Neuronal stem cell (in vitro differentiated cells): Measurements from ENCODE around the gene TBCA.

Source experiments
- DNase-seq: peaks from one replicate; pipeline ENCODE4 v3.0.0-alpha.2; 2013; ENCODE audit warnings: low spot score
- H2AFZ ChIP-seq: one replicate; pipeline ENCODE4 v1.6.1; 2013; ENCODE audit warnings: mild to moderate bottlenecking, low read length, inconsistent platforms
- H2AK5ac ChIP-seq: 2 replicates; pipeline ENCODE4 v1.6.1; 2013; ENCODE audit warnings: low read depth, mild to moderate bottlenecking, inconsistent platforms, low read length, moderate library complexity, mixed read lengths
- H2BK120ac ChIP-seq: 2 replicates; pipeline ENCODE4 v1.6.1; 2013; ENCODE audit warnings: low read depth, mild to moderate bottlenecking, inconsistent platforms, low read length, moderate library complexity, mixed read lengths
- H2BK12ac ChIP-seq: one replicate; pipeline ENCODE4 v1.6.1; 2013; ENCODE audit warnings: low read length, inconsistent platforms
- H2BK15ac ChIP-seq: 2 replicates; pipeline ENCODE4 v1.6.1; 2013; ENCODE audit warnings: mild to moderate bottlenecking, low read length, inconsistent platforms, mixed read lengths
- H2BK5ac ChIP-seq: one replicate; pipeline ENCODE4 v1.6.1; 2013; ENCODE audit warnings: inconsistent platforms, mild to moderate bottlenecking, low read length, moderate library complexity
- H3K14ac ChIP-seq: one replicate; pipeline ENCODE4 v1.6.1; 2013; ENCODE audit warnings: low read length, inconsistent platforms
- H3K18ac ChIP-seq: 2 replicates; pipeline ENCODE4 v1.6.1; 2013; ENCODE audit warnings: low read length, inconsistent platforms
- H3K23ac ChIP-seq: 2 replicates; pipeline ENCODE4 v1.6.1; 2013; ENCODE audit warnings: low read depth, mild to moderate bottlenecking, mixed read lengths, low read length, inconsistent platforms; ENCODE audit not compliant: poor library complexity
- H3K27ac ChIP-seq: replicated peaks from 3 replicates; pipeline ENCODE4 v1.5.1; 2013; ENCODE audit warnings: low read length, inconsistent platforms
- H3K27me3 ChIP-seq, 3 experiments: 2 replicates each; pipeline ENCODE4 v1.6.1; 2013; ENCODE audit warnings: low read length in 3 of 3, mild to moderate bottlenecking in 2 of 3, inconsistent platforms in 1 of 3, low read depth in 1 of 3, mixed read lengths in 1 of 3, moderate library complexity in 1 of 3; ENCODE audit not compliant: control insufficient read depth in 3 of 3, insufficient read depth in 3 of 3
- H3K36me3 ChIP-seq, 2 donors: replicated peaks in 1 of 2; 2 replicates each; pipeline ENCODE4 v1.6.1; 2013; ENCODE audit warnings: low read length in 2 of 2; ENCODE audit not compliant: control insufficient read depth in 2 of 2, insufficient read depth in 2 of 2
- H3K4ac ChIP-seq: 2 replicates; pipeline ENCODE4 v1.6.1; 2013; ENCODE audit warnings: inconsistent platforms, mild to moderate bottlenecking, low read length, moderate library complexity
- H3K4me1 ChIP-seq, 2 donors: 1 replicate in 1 of 2; 2 replicates in 1 of 2; pipeline ENCODE4 v1.6.1; 2013; ENCODE audit warnings: low read length in 2 of 2, low read depth in 1 of 2; ENCODE audit not compliant: control insufficient read depth in 2 of 2, insufficient read depth in 1 of 2
- H3K4me2 ChIP-seq: one replicate; pipeline ENCODE4 v1.6.1; 2013; ENCODE audit warnings: mild to moderate bottlenecking, low read length, inconsistent platforms; ENCODE audit not compliant: insufficient read depth, poor library complexity, severe bottlenecking
- H3K4me3 ChIP-seq, 2 donors: 2 replicates each; pipeline ENCODE4 v1.5.1; 2013; ENCODE audit warnings: low read length in 2 of 2, mild to moderate bottlenecking in 2 of 2, inconsistent platforms in 1 of 2, moderate library complexity in 1 of 2
- H3K79me1 ChIP-seq: one replicate; pipeline ENCODE4 v1.6.1; 2013; ENCODE audit warnings: low read depth, mild to moderate bottlenecking, inconsistent platforms, low read length, moderate library complexity
- H3K9ac ChIP-seq: one replicate; pipeline ENCODE4 v1.6.1; 2013; ENCODE audit warnings: mild to moderate bottlenecking, low read depth, low read length, inconsistent platforms; ENCODE audit not compliant: poor library complexity
- H3K9me3 ChIP-seq, 2 donors: replicated peaks in 1 of 2; 2 replicates each; pipeline versions ENCODE3 to v1.6.1; 2013; ENCODE audit warnings: low read length in 2 of 2, mild to moderate bottlenecking in 2 of 2, inconsistent platforms in 1 of 2, low read depth in 1 of 2, mixed read lengths in 1 of 2, moderate library complexity in 1 of 2; ENCODE audit not compliant: control insufficient read depth in 2 of 2, insufficient read depth in 1 of 2
- H4K8ac ChIP-seq: one replicate; pipeline ENCODE4 v1.6.1; 2013; ENCODE audit warnings: low read depth, mild to moderate bottlenecking, inconsistent platforms, low read length, moderate library complexity
- H4K91ac ChIP-seq: one replicate; pipeline ENCODE4 v1.6.1; 2013; ENCODE audit warnings: low read length, low read depth, mild to moderate bottlenecking, inconsistent platforms; ENCODE audit not compliant: poor library complexity
- WGBS, 2 donors: extraction: QIAGEN DNeasy Blood & Tissue Kit; methylation state at CpG; one replicate each; pipeline ENCODE4 v1.1.7; 2013; ENCODE audit warnings: missing lambda C conversion rate in 2 of 2, mixed read lengths in 1 of 2; ENCODE audit not compliant: insufficient read length in 2 of 2, insufficient replicate concordance in 1 of 2; ENCODE audit errors: extremely low coverage in 2 of 2; 5-methylcytosine and 5-hydroxymethylcytosine counted together

Gene TBCA

DNA sequence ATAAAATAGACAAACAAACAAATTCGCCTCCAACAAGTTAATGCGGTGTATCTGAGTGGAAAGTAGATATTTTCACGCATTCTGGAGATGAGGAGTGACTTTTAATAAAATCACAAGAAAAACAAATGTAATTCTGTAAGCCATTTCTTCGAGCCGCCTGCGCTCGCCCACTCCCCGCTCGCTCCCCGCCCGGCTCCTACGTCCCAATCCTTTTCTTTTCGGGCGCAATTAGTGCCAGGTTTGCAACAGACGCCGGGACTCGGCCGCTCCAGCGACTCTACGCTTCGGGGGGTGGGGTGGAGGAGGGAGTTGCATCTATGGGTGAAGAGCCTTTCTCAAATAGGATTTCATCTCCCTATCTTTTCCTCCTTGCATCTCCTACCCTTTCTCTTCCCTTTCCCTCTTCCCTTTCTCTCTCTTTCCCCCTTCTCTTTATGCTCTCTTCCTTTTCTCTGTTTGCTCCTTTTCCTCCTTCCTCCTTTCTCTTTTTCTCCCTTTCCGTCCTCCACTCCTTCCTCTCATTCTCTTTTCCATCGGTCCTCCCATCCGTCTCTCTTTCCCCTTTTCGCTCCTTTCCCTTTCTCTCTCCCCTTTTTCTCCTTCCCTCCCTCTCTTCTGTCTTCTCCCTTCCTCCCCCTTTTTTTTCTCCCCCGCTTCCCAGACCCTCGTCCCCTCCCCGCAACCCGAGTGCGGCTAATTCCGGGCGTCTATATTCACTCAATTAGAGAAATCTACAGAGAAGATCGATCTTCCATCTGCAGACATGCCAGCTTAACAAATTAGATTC is 131.6 kb downstream of the TBCA start:
- no peak overlapping the region for H2BK12ac ChIP-seq
- DNase-seq = no peak
- H3K36me3 ChIP-seq = no peaks in the 10 kb centered on the region
- H2BK5ac ChIP-seq = no peak overlapping the region
- H3K9me3 ChIP-seq = no peaks in the 10 kb centered on the region
- no peak overlapping the region for H3K18ac ChIP-seq
- no peak overlapping the region for H4K8ac ChIP-seq
- no peak overlapping the region for H2BK15ac ChIP-seq
- no peak overlapping the region for H3K4me2 ChIP-seq
- H3K9ac ChIP-seq = no peak overlapping the region
- H3K23ac ChIP-seq = no peak overlapping the region
- no peak overlapping the region for H3K14ac ChIP-seq
- H3K79me1 ChIP-seq = no peaks in the 10 kb centered on the region
- no peak overlapping the region for H2AK5ac ChIP-seq
- H2AFZ ChIP-seq = no peak overlapping the region
- peaks cover 21 to 99% (median 63%) of the 10 kb centered on the region in 3 experiments for H3K27me3 ChIP-seq
- no peak overlapping the region for H3K4ac ChIP-seq
- no peak overlapping the region for H3K4me3 ChIP-seq
- no peak overlapping the region for H2BK120ac ChIP-seq
- H3K27ac ChIP-seq = no peak overlapping the region
- H4K91ac ChIP-seq = no peak overlapping the region
- WGBS, 2 donors = no CpG with 5 or more reads among the region's 33 CpGs
- H3K4me1 ChIP-seq = peaks cover 2 to 8% of the 10 kb centered on the region in 2 donors

DNA sequence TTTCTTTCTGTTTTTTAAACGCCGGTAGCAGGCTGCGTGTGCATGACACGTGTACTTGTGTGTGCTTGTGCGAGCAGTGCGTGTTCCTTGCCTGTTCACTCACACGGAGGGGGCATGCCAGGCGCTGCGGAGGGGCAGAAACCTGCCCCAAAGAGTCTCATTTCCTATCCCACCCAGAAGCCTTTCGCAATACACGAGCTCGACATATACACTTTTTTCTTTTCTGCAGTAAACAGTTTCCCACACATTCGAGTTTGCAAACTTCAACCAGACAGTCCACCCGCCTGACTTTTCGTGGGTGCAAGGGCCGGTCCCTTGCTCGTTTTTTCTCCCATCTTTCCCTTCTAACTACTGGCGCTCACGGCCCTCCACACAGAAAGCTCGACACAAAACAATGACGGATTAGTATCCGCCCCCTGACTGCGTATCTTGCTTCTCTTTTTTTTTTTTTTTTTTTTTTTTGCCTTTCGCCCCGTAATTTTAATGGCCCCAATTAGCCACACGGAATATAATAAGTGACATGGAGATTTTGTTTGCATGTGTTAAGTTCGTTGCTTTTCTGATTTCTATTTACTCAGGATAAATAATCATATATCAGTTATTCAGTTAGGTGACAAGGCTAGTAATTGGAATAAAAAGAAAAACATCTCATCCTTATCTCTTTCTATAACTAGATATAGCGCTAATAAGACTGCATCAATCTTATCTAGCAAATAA is 132.3 kb downstream of the TBCA start:
- Histone ChIP-seq H3K18ac (peak overlapping the region; percentile 20), H2BK15ac (no peak overlapping the region), H3K27ac (no peak overlapping the region), H3K14ac (no peak overlapping the region), H3K9me3 (no peaks in the 10 kb centered on the region), H3K9ac (no peak overlapping the region), H4K91ac (no peak overlapping the region), H4K8ac (no peak overlapping the region), H3K4me3 (no peak overlapping the region), H3K36me3 (no peaks in the 10 kb centered on the region), H3K4me1 (peaks cover 6 to 13% of the 10 kb centered on the region in 2 donors), H3K79me1 (no peaks in the 10 kb centered on the region), H2BK12ac (no peak overlapping the region), H3K4me2 (peak overlapping the region; percentile 32), H2AFZ (no peak overlapping the region), H2BK5ac (no peak overlapping the region), H3K27me3 (peaks cover 21 to 99% (median 69%) of the 10 kb centered on the region in 3 experiments), H3K23ac (no peak overlapping the region), H2BK120ac (no peak overlapping the region), H2AK5ac (peak overlapping the region; percentile 73), H3K4ac (no peak overlapping the region)
- no CpG with 5 or more reads among the region's 28 CpGs for WGBS, 2 donors
- no peak for DNase-seq

DNA sequence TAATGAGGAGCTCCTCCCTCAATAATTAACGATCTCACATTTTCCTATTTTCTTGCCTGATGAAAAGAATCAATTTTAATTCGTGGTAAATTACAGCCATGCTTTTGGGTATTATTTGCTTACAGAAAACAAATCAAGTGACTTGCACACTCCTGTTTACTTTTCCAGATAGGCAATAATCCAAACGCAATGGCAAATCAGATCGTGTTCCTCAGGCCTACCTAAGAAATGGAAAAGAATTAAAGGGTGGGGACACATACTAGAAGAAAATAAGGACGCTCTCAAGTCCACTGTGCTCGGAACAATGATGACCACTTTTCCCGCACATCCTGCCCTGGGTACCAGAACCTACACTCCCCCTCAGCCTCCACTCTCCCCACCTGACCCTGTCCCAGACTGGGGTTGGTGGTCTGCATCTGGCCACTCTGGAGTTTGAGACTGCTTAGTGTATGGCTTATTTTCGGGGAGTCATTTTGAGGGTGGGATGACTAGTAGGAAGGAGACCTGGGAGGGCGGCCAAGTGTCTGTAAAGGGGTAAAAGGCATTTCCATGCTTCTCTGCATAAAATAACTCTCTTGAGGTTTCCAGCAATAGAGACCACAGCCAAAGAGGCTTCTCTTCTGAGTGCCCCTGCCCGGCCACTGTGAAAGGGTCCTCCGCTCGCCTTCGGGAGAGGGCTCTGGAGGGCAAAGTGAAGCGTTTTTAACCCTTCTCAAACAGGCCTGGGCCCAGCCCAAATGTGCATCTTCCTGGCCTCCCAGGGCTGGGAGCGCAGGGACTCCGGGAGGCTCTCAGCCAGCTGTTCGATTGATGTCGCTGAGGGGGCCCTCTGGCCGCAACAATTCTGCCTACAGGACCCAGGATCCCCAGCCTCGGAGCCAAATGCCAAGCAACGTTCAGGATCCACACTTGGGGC is 133.1 kb downstream of the TBCA start:
- Histone ChIP-seq H3K9me3 (no peaks in the 10 kb centered on the region), H3K4me3 (no peak overlapping the region), H3K23ac (no peak overlapping the region)

More for the DNA sequence above, 133.1 kb downstream of the TBCA start:
- H3K9ac ChIP-seq = no peak overlapping the region
- no peaks in the 10 kb centered on the region for H3K79me1 ChIP-seq
- H3K14ac ChIP-seq = no peak overlapping the region
- no peak overlapping the region for H2BK5ac ChIP-seq
- no CpG with 5 or more reads among the region's 21 CpGs for WGBS, 2 donors
- no peak overlapping the region for H3K4ac ChIP-seq
- no peak overlapping the region for H4K8ac ChIP-seq
- peak overlapping the region; percentile 20 for H3K18ac ChIP-seq
- H4K91ac ChIP-seq = no peak overlapping the region
- DNase-seq = no peak
- no peaks in the 10 kb centered on the region for H3K36me3 ChIP-seq
- H2BK12ac ChIP-seq = no peak overlapping the region
- peaks cover 7 to 13% of the 10 kb centered on the region in 2 donors for H3K4me1 ChIP-seq
- no peak overlapping the region for H2BK120ac ChIP-seq
- peak overlapping the region; percentile 73 for H2AK5ac ChIP-seq
- H3K27ac ChIP-seq = no peak overlapping the region
- peak overlapping the region; percentile 32 for H3K4me2 ChIP-seq
- H2BK15ac ChIP-seq = no peak overlapping the region
- peaks cover 21 to 99% (median 76%) of the 10 kb centered on the region in 3 experiments for H3K27me3 ChIP-seq
- H2AFZ ChIP-seq = no peak overlapping the region
